Right atrium auricular region (tissue), 2 donors: Measurements from ENCODE around the gene BDKRB2. TPM values are rescaled to one million over a fixed set of nuclear protein-coding genes. Genes with fewer than 3 reads are reported as not detected.

Source experiments
- DNase-seq: peaks from one replicate; pipeline ENCODE4 v3.0.0-alpha.2; 2019; ENCODE audit warnings: low spot score
- H3K27ac ChIP-seq, 2 donors: fragments of 200-600 bp; sonication (generic); 1 replicate in 1 of 2; 2 replicates in 1 of 2; pipeline ENCODE4 v1.5.1; 2016 to 2019
- H3K27me3 ChIP-seq, 2 donors: fragments of 200-600 bp; sonication (generic); one replicate each; pipeline versions ENCODE4 v1.5.1 to v1.6.0; 2017 to 2019
- H3K36me3 ChIP-seq: fragments of 200-600 bp; sonication (generic); one replicate; pipeline ENCODE4 v1.5.1; 2016
- H3K4me1 ChIP-seq, 2 donors: fragments of 200-600 bp; sonication (generic); one replicate each; pipeline versions ENCODE4 v1.5.1 to v1.6.0; 2017 to 2019
- H3K4me3 ChIP-seq, 2 donors: fragments of 200-600 bp; sonication (generic); 1 replicate in 1 of 2; 2 replicates in 1 of 2; pipeline ENCODE4 v1.5.1; 2017 to 2019; ENCODE audit warnings: mild to moderate bottlenecking in 1 of 2, moderate library complexity in 1 of 2
- H3K9me3 ChIP-seq, 2 donors: fragments of 200-600 bp; sonication (generic); one replicate each; pipeline ENCODE4 v1.5.1; 2019
- CTCF ChIP-seq, 2 donors: fragments of 200-600 bp; sonication (generic); IDR thresholded peaks; one replicate each; pipeline ENCODE4 v1.5.1; 2019; ENCODE audit warnings: antibody characterized with exemption in 2 of 2
- total RNA-seq, 2 donors: library from RNA; depleted of rRNA; stranded (reverse); fragments of >200 nt; gene quantifications; one replicate each; pipeline ENCODE4 v1.1.0, GENCODE V29; 2016

The BDKRB2 gene
- total RNA-seq, 2 donors from 2014 or later, result 1.7 to 2.9 TPM

GRCh38 chr14:96165493-96166436, 38.9 kb upstream of the BDKRB2 start:
- Histone ChIP-seq H3K9me3 (no peaks in the 10 kb centered on the region), H3K36me3 (no peaks in the 10 kb centered on the region), H3K4me3 (no peak overlapping the region), H3K4me1 (no peaks in the 10 kb centered on the region), H3K27ac (no peak overlapping the region), H3K27me3 (no peaks in the 10 kb centered on the region)
- no peak for TF ChIP-seq CTCF (IDR thresholded peaks at IDR 0.05)
- DNase-seq, result peak; percentile 47

- TF ChIP-seq CTCF (IDR thresholded peaks at IDR 0.05), result no peak
- DNase-seq, result peak; percentile 48
- no peaks in the 10 kb centered on the region for H3K36me3 ChIP-seq
Observed at GRCh38 chr14:96166461-96167223, 38.0 kb upstream of the BDKRB2 start.

GRCh38 chr14:96167224-96168148, 37.2 kb upstream of the BDKRB2 start:
- TF ChIP-seq CTCF (IDR thresholded peaks at IDR 0.05), result no peak
- DNase-seq, result peak; percentile 53
- H3K36me3 ChIP-seq, result no peaks in the 10 kb centered on the region
- no peak overlapping the region for H3K4me3 ChIP-seq
- H3K4me1 ChIP-seq, result no peaks in the 10 kb centered on the region
- no peaks in the 10 kb centered on the region for H3K27me3 ChIP-seq
- no peaks in the 10 kb centered on the region for H3K9me3 ChIP-seq
- H3K27ac ChIP-seq, result no peak overlapping the region

More at GRCh38 chr14:96166461-96167223, 38.0 kb upstream of the BDKRB2 start:
- Histone ChIP-seq H3K27me3 (no peaks in the 10 kb centered on the region), H3K9me3 (no peaks in the 10 kb centered on the region), H3K27ac (no peak overlapping the region), H3K4me1 (no peaks in the 10 kb centered on the region), H3K4me3 (no peak overlapping the region)

- no peak overlapping the region for H3K4me3 ChIP-seq
- no peaks in the 10 kb centered on the region for H3K27me3 ChIP-seq
- no peaks in the 10 kb centered on the region for H3K9me3 ChIP-seq
- H3K4me1 ChIP-seq, result no peaks in the 10 kb centered on the region
- DNase-seq, result no peak
- H3K36me3 ChIP-seq, result no peaks in the 10 kb centered on the region
- no peak overlapping the region for H3K27ac ChIP-seq
- TF ChIP-seq CTCF (IDR thresholded peaks at IDR 0.05), result no peak
Observed at GRCh38 chr14:96168581-96168980, 36.1 kb upstream of the BDKRB2 start.

GRCh38 chr14:96170961-96171592, 33.6 kb upstream of the BDKRB2 start:
- no peak for TF ChIP-seq CTCF (IDR thresholded peaks at IDR 0.05)
- no peaks in the 10 kb centered on the region for H3K27me3 ChIP-seq
- no peaks in the 10 kb centered on the region for H3K4me1 ChIP-seq
- no peak overlapping the region for H3K27ac ChIP-seq
- no peak overlapping the region for H3K4me3 ChIP-seq
- no peaks in the 10 kb centered on the region for H3K9me3 ChIP-seq
- DNase-seq, result no peak
- no peaks in the 10 kb centered on the region for H3K36me3 ChIP-seq
